NOMO-1 (cell line): ENCODE measurements around the gene TNNI2.
"Not testable (repeated sequence)": the region's sequence is repeated elsewhere in the genome, so short reads cannot be mapped to it uniquely, and the experiment has no call there.

Experiments used
- DNase-seq, 2 experiments: peaks; one replicate each; lab custom pipeline; 2025; ENCODE audit not compliant: unreplicated experiment in 2 of 2; lab: John Stamatoyannopoulos, UW

Gene TNNI2

GRCh38 chr11:1882265-1883238 lies 43.8 kb downstream of the TNNI2 start:
- peak; percentile 31 to 42 for DNase-seq

GRCh38 chr11:1883346-1884302 lies 44.8 kb downstream of the TNNI2 start:
- no peak for DNase-seq

GRCh38 chr11:1884303-1884700 lies 45.5 kb downstream of the TNNI2 start:
- DNase-seq = no peak

GRCh38 chr11:1886551-1886950 lies 47.8 kb downstream of the TNNI2 start:
- DNase-seq = not testable (repeated sequence)

GRCh38 chr11:1887451-1888346 lies 48.9 kb downstream of the TNNI2 start:
- no peak for DNase-seq

- no peak for DNase-seq
Observed at GRCh38 chr11:1888347-1888753, 49.6 kb downstream of the TNNI2 start.

- no peak for DNase-seq
Observed at GRCh38 chr11:1888811-1889210, 50.0 kb downstream of the TNNI2 start.

- no peak for DNase-seq
Observed at GRCh38 chr11:1889224-1889930, 50.6 kb downstream of the TNNI2 start.

- DNase-seq = no peak
Observed at GRCh38 chr11:1889941-1890855, 51.4 kb downstream of the TNNI2 start.
